K562 (cell line): ENCODE measurements around the gene LRRC75A. TPM values are rescaled to one million over a fixed set of nuclear protein-coding genes. Genes with fewer than 3 reads are reported as not detected.

Experiments
- EP300 ChIP-seq: IDR thresholded peaks from 2 replicates; pipeline ENCODE4 v1.6.1; 2012; ENCODE audit warnings: low read length, improper control_type of control experiment
- ETV5 ChIP-seq: sonication (generic); formaldehyde crosslinking; IDR thresholded peaks from 2 replicates; pipeline ENCODE4 v1.4.0; 2020; ENCODE audit warnings: low read depth, mild to moderate bottlenecking, missing genetic modification reagents
- JUN ChIP-seq, 2 experiments: sonication (generic) in 1 of 2; formaldehyde crosslinking in 1 of 2; IDR thresholded peaks; 2 replicates each; pipeline versions ENCODE4 v1.6.1 to v1.8.0; 2012 to 2022; ENCODE audit warnings: borderline replicate concordance in 2 of 2, mild to moderate bottlenecking in 2 of 2, improper control_type of control experiment in 1 of 2, low read depth in 1 of 2, low read length in 1 of 2, missing genetic modification reagents in 1 of 2
- JUND ChIP-seq, 2 experiments: IDR thresholded peaks; 2 replicates in 1 of 2; 3 replicates in 1 of 2; pipeline ENCODE4 v1.6.1; 2011; ENCODE audit warnings: borderline replicate concordance in 2 of 2, low read depth in 2 of 2, low read length in 2 of 2, improper control_type of control experiment in 1 of 2, missing biosample characterization in 1 of 2, missing genetic modification characterization in 1 of 2, missing genetic modification reagents in 1 of 2
- L3MBTL2 ChIP-seq: fragments of 450-650 bp; IDR thresholded peaks from 2 replicates; pipeline ENCODE4 v1.6.1; 2016; ENCODE audit warnings: mild to moderate bottlenecking, moderate library complexity
- NR2C1 ChIP-seq, 2 experiments: fragments of 450-650 bp; IDR thresholded peaks; 2 replicates each; pipeline ENCODE4 v1.6.1; 2017; ENCODE audit warnings: mild to moderate bottlenecking in 2 of 2, antibody characterized with exemption in 1 of 2, inconsistent platforms in 1 of 2, missing compliant biosample characterization in 1 of 2, missing genetic modification characterization in 1 of 2
- TAF1 ChIP-seq: IDR thresholded peaks from 2 replicates; pipeline ENCODE4 v1.6.1; 2011; ENCODE audit warnings: mild to moderate bottlenecking, low read length, moderate library complexity; ENCODE audit not compliant: insufficient read depth, control insufficient read depth, severe bottlenecking; ENCODE audit errors: extremely low read depth
- TEAD4 ChIP-seq, 2 experiments: sonication (generic) in 1 of 2; formaldehyde crosslinking in 1 of 2; IDR thresholded peaks; 2 replicates each; pipeline versions ENCODE4 v1.6.1 to v1.8.0; 2012 to 2022; ENCODE audit warnings: borderline replicate concordance in 1 of 2, inconsistent platforms in 1 of 2, low read length in 1 of 2, mild to moderate bottlenecking in 1 of 2, missing genetic modification reagents in 1 of 2
- polyA plus RNA-seq, 8 experiments: library from polyadenylated mRNA; depleted of rRNA in 4 of 8; stranded (reverse) in 5 of 8; unstranded in 3 of 8; fragments of >200 nt; fragmentation: Nextera tagmentation in 2 of 8; fragmentation: Illumina TruSeq in 1 of 8; extraction: Ambion mirVana in 2 of 8; extraction: Trizol in 1 of 8; gene quantifications; 2 replicates each; pipeline versions ENCODE4 v1.2.1 to v1.2.3, GENCODE V29; 2011 to 2014; ENCODE audit warnings: inconsistent platforms in 1 of 8, missing spikeins in 1 of 8
- total RNA-seq, 7 experiments: library from RNA; depleted of rRNA in 6 of 7; stranded (reverse); fragments of >200 nt in 6 of 7; fragmentation: Illumina TruSeq in 2 of 7; extraction: Trizol in 2 of 7; gene quantifications; 2 replicates each; pipeline versions ENCODE4 v1.2.1 to v1.2.3, GENCODE V29; 2011 to 2021; ENCODE audit warnings: low replicate concordance in 1 of 7
- TF ChIP-seq, protein P1 (sequence below), 2 experiments: fragments of 450-650 bp; formaldehyde crosslinking in 1 of 2; IDR thresholded peaks; 2 replicates each; pipeline versions ENCODE4 v1.4.0 to v1.6.1; 2014 to 2020; ENCODE audit warnings: mild to moderate bottlenecking in 2 of 2, borderline replicate concordance in 1 of 2, low read depth in 1 of 2
- TF ChIP-seq, protein P2 (sequence below): fragments of 250-450 bp; sonication (Bioruptor Pico); IDR thresholded peaks from 2 replicates; pipeline ENCODE4 v1.8.0; 2022; ENCODE audit warnings: moderate library complexity, mild to moderate bottlenecking, inconsistent platforms
- TF ChIP-seq, protein P3 (sequence below), 2 experiments: IDR thresholded peaks; 2 replicates each; pipeline ENCODE4 v1.6.1; 2011; ENCODE audit warnings: borderline replicate concordance in 1 of 2, control low read depth in 1 of 2, low read depth in 1 of 2, low read length in 1 of 2, mild to moderate bottlenecking in 1 of 2, mixed read lengths in 1 of 2, moderate library complexity in 1 of 2; ENCODE audit not compliant: insufficient read depth in 1 of 2, insufficient read length in 1 of 2, poor library complexity in 1 of 2, severe bottlenecking in 1 of 2; ENCODE audit errors: extremely low read depth in 1 of 2

Gene LRRC75A
- total and polyA plus RNA-seq, 9 of the 15 experiments (the other 6 are each of a cell fraction or from before 2014, with no cell fraction given) = 0.04 to 0.34 (median 0.08) TPM; not detected in 5

DNA sequence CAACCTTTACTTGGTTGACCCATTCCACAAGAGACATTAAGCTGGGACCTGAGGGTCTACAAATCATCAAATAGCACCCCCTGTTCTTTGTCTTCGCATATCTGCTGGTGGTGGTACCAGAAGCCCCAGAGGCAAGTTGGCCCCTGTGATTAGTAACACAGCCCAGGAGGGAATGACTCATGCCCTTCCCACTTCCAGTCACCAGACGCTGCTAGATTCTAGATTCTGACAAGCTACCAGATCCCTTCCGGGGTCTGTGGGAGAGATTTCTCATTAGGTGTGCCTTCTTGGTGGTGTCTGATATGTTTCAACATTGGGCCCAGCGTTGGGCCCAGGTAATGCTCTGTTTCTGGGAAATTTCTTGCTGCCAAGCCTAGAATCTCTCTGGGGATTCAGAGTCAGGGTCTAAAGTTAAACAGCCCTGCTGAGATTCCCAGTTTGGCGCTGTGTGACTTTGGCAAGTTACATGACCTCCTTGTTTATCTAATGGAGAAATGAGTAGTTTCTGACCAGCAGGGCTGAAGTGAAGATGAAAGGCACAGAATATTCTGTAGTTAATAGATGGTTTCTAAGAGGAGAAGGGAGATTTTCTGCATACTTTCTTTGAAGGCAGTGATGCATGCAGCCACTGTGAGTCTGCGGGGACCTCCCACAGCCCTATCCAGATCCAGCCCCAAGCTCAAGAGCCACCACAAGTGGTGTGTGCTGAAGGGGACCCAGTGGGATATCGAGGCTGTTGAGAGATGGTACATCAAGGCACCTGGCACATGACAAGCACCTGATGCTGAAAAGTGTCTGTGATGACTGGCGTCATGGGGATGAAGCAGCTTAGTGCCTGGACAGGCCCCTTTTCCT lies 72.7 kb downstream of the LRRC75A start (continued):
- TF ChIP-seq, protein P1, sequence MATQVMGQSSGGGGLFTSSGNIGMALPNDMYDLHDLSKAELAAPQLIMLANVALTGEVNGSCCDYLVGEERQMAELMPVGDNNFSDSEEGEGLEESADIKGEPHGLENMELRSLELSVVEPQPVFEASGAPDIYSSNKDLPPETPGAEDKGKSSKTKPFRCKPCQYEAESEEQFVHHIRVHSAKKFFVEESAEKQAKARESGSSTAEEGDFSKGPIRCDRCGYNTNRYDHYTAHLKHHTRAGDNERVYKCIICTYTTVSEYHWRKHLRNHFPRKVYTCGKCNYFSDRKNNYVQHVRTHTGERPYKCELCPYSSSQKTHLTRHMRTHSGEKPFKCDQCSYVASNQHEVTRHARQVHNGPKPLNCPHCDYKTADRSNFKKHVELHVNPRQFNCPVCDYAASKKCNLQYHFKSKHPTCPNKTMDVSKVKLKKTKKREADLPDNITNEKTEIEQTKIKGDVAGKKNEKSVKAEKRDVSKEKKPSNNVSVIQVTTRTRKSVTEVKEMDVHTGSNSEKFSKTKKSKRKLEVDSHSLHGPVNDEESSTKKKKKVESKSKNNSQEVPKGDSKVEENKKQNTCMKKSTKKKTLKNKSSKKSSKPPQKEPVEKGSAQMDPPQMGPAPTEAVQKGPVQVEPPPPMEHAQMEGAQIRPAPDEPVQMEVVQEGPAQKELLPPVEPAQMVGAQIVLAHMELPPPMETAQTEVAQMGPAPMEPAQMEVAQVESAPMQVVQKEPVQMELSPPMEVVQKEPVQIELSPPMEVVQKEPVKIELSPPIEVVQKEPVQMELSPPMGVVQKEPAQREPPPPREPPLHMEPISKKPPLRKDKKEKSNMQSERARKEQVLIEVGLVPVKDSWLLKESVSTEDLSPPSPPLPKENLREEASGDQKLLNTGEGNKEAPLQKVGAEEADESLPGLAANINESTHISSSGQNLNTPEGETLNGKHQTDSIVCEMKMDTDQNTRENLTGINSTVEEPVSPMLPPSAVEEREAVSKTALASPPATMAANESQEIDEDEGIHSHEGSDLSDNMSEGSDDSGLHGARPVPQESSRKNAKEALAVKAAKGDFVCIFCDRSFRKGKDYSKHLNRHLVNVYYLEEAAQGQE (IDR thresholded peaks at IDR 0.05; ENCODE audit: borderline replicate concordance) = no peak
- TF ChIP-seq, protein P1 (CRISPR knock-in tag; IDR thresholded peaks at IDR 0.05; ENCODE audit: low read depth) = no peak
- TF ChIP-seq, protein P2, sequence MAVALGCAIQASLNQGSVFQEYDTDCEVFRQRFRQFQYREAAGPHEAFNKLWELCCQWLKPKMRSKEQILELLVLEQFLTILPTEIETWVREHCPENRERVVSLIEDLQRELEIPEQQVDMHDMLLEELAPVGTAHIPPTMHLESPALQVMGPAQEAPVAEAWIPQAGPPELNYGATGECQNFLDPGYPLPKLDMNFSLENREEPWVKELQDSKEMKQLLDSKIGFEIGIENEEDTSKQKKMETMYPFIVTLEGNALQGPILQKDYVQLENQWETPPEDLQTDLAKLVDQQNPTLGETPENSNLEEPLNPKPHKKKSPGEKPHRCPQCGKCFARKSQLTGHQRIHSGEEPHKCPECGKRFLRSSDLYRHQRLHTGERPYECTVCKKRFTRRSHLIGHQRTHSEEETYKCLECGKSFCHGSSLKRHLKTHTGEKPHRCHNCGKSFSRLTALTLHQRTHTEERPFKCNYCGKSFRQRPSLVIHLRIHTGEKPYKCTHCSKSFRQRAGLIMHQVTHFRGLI (CRISPR knock-in tag) = 0 out of 2 replicates have a peak, but pooled peaks have one; percentile 67
- TF ChIP-seq EP300 (peak; percentile 72), JUND (IDR thresholded peaks at IDR 0.05; ENCODE audit: borderline replicate concordance, low read depth, low read length) (peak; percentile 98), JUND (tag; IDR thresholded peaks at IDR 0.05; ENCODE audit: borderline replicate concordance, low read depth, low read length) (peak; percentile 91; the same call in 2 of the 3 replicates), TAF1 (peak; percentile 30), JUN (IDR thresholded peaks at IDR 0.05; ENCODE audit: borderline replicate concordance, low read depth, low read length) (peak; percentile 94), JUN (CRISPR knock-in tag; IDR thresholded peaks at IDR 0.05; ENCODE audit: borderline replicate concordance) (no peak), TEAD4 (IDR thresholded peaks at IDR 0.05; ENCODE audit: low read length) (peak; percentile 80), TEAD4 (CRISPR knock-in tag; IDR thresholded peaks at IDR 0.05; ENCODE audit: borderline replicate concordance) (no peak), L3MBTL2 (peak; percentile 60), ETV5 (CRISPR knock-in tag) (peak; percentile 83), NR2C1 (IDR thresholded peaks at IDR 0.05) (0 out of 2 replicates have a peak, but pooled peaks have one; percentile 47), NR2C1 (tag; IDR thresholded peaks at IDR 0.05) (no peak; the same call in none of the 2 replicates)
- TF ChIP-seq, protein P3, sequence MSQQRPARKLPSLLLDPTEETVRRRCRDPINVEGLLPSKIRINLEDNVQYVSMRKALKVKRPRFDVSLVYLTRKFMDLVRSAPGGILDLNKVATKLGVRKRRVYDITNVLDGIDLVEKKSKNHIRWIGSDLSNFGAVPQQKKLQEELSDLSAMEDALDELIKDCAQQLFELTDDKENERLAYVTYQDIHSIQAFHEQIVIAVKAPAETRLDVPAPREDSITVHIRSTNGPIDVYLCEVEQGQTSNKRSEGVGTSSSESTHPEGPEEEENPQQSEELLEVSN (IDR thresholded peaks at IDR 0.05; ENCODE audit: borderline replicate concordance in 1 of 2, extremely low read depth in 1 of 2, insufficient read depth in 1 of 2, insufficient read length in 1 of 2, low read depth in 1 of 2, low read length in 1 of 2, poor library complexity in 1 of 2, severe bottlenecking in 1 of 2) = peak in 1 of 2 experiments; percentile 26
